Activated CD4-positive, alpha-beta T cell treated with anti-CD3 and anti-CD28 coated beads for 48 hours (primary cell): ENCODE data around the gene CCDC57.

Experiments
- DNase-seq: peaks from one replicate; pipeline ENCODE4 v3.0.0-alpha.2; 2020

The CCDC57 gene

DNA sequence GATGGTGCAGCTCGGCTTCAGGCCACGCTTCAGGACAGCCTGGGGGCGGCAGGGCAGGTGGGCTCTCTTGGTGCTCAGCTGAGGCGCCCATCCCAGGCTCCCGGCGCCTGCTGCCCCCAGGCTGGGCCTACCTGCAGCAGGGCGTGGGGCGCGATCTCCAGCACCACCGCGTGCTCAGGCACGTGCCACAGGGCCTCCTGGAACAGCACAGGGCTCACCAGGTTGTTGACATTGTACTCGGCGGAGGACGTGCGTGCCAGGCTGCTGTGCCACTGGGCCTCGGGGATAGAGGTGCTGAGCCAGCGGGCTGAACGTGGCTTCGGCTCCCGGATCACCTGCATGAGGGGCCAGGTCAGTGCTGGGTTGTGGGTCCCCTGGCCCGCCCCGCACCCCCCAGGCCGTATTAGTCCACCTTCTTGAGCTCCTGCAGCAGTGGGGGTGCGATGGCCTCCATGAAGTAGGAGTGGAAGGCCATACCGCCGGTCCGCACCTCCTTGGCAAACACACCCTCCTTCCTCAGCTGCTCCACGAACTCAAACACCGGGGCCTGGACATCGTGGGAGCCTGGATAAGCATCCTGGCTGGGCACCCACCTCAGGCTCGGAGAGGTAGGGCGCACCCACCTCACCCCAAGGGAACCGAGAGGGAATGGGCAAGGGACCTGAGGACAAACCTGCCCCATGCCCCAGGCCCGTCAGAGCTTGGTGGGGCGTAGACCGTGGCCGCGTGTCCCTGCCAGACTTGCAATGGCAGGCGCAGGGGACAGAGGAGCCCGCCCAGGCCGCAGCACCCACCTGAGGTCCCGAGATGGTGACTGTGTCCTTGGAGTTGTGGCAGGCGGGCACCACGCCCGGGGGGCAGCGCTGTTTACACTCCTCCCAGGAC lies 123.6 kb downstream of the CCDC57 start:
- DNase-seq, result no peak

GRCh38 chr17:82087961-82088837 lies 124.4 kb downstream of the CCDC57 start:
- no peak for DNase-seq

- no peak for DNase-seq
Observed at GRCh38 chr17:82086941-82087906, 125.4 kb downstream of the CCDC57 start.

GRCh38 chr17:82085931-82086764 lies 126.5 kb downstream of the CCDC57 start:
- no peak for DNase-seq

DNA sequence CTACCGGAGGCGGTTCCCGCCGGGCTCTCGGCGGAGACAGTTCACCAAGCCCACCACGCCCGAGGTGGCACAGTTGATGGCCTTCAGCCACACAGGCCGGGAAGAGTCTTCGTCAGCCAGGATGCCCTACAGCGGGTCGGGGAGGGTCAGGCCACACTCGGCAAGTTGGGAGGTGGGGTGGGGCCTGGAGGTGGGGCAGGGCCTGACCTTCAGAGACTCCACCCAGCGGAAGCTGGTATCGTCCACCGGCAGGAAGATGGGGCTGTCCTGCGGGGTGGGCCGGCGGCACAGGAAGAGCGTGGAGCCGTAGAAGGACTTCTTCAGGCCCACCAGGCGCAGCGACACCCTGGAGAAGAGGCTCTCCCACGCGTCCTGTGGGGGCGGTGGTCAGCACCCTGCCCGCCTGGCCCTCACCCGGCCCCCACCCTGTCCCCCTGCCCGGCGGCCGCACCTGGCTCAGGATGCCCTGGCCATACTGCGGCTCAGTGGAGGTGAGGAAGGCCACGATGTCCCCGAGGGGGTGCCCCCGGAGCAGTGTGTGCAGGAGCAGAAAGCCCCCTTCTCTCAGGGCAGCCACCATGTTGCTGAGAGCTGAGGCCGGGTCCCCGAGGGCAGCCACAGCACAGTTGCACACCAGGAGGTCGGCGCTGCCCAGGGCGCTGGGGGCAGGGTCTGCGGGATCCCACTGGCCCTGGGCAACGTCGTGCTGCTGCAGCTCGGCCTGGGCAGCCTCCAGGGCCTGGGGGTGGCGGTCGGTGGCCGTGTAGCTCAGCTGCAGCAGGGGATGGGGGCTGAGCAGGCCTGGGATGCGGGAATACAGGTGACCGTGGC lies 127.4 kb downstream of the CCDC57 start:
- no peak for DNase-seq

DNA sequence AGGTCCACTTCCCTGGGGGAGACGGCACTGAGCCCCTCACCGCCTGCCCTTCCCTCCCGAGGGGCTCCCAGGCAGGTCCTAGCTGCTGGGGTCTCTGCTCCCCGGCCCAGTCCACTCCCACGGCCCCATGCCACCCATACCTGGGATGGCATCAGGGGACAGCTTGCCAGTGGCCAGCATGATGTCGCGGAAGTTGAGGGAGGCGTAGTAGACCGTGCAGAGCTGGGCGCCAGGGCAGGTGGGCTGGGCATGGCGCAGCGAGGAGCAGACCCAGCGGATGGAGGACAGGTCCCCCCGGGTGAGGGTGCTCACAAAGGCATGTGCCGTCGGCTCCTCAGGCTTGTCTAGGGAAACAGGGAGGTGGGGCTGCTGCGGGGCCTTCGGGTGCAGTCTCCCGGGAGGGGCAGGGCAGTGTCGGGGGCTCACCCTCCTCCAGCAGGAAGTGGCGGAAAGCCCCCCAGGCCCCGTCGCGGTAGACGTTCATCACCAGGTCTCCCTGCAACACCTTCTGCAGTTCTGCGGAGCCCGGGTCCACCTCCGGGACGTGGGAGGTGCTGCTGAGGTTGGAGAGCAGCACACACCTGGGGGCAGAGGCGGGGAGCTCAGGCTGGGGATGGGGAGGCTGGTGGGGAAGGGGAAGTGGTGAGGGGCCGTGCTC lies 128.1 kb downstream of the CCDC57 start:
- no peak for DNase-seq

DNA sequence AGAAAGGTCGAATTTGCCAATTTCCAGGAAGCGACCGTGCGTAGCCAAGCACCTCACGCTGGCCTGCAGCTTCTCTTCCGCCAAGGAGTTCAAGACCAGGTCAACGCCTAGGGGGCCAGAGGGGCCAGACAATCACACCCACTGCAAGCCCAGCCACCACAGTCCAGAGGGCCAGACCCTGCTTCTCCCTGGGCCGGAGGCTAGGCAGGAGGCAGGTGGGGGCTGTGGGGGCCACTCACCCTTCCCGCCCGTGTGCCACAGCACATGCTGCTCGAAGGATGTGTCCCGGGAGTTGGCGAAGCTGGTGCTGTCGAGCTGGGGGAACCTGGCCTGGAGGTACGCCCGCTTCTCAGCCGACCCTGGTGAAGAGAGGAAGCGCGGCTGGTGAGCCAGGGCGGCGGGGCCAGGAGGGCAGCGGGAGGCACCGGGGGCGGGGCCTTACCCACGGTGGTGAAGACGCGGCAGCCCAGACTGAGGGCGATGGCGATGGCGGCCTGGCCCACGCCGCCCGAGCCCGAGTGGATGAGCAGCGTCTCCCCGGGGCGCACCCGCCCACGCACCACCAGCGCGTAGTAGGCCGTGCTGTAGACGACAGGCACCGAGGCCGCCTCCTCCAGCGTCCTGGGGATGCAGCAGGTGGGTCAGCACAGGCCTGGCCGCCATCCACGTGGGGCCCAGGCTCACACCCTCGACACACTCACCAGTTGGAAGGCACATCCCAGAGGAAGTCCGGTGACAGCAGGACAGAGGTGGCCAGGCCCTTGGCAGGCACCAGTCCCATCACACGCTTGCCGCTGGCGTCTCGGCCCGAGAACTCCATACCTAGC lies 128.9 kb downstream of the CCDC57 start:
- no peak for DNase-seq

DNA sequence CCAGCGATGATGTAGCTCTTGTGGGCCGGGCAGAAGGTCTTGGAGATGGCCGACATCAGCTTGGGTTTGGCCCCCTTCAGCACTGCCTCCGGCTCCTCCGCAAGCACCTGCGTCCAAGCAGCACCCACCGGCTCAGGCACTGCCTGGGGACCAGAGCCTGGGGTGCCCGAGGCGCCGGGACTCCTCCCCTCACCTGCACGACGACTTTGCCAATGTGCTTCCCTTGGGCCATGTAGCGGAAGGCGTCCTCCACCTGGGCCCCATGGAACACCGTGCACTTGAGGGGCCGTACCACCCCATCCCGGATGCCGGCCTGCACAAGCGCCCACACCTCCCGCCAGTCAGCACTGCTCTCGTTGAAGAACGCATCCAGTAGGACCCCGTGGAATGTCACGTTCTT lies 129.6 kb downstream of the CCDC57 start:
- no peak for DNase-seq

- no peak for DNase-seq
Observed at GRCh38 chr17:82082456-82082855, 130.2 kb downstream of the CCDC57 start.

DNA sequence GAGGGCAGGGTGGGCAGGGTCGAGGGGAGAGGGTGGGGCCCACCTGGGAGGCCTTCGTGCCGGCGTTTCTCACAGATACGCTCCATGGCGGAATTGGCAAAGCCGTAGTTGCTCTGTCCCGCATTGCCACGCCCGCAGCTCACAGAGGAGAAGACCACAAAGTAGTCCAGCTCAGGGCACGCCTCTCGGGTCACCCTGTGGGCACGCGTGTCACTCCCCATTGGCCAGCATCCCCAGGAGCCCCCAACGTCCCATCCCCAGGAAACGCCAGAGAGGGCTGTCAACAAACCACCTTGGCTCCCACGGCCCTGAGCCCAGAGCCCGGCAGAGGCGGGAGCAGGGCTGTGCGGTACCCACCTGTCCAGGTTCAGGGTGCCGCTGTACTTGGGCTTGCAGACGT lies 130.7 kb downstream of the CCDC57 start:
- DNase-seq, result no peak

- DNase-seq, result no peak
Observed at GRCh38 chr17:82081546-82081945, 131.1 kb downstream of the CCDC57 start.

DNA sequence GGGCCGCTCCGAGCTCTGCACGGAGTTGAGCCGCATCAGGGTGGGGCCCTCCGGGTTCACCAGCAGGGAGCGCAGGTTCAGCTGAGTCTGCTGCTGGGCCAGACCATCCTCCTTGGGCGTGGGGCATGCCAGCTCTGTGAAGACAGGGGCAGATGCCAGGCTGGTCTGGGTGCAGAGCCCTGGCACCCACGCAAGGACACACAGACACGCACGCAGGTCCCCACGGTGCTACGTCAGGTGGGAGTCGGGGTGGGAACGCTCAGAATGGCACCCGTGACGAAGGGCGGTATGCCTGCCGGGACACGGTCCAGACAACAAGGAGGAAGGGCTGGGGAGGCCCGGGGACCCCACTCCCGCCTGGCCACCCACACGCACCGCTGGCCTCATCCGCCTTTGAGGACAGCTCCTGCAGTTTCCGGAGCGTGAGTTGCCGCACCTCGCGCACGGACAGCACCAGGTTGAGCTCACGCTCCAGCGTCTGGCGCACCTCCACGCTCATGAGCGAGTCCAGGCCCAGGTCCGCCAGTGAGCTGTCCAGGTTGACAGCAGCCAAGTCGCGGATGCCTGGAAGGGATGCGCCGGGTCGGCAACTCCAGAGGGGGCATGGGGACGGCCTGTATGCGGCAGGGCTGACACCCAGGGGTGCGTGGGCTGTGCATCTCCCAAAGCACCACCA lies 131.7 kb downstream of the CCDC57 start:
- no peak for DNase-seq

- DNase-seq, result no peak
Observed at GRCh38 chr17:82080048-82080788, 132.4 kb downstream of the CCDC57 start.

DNA sequence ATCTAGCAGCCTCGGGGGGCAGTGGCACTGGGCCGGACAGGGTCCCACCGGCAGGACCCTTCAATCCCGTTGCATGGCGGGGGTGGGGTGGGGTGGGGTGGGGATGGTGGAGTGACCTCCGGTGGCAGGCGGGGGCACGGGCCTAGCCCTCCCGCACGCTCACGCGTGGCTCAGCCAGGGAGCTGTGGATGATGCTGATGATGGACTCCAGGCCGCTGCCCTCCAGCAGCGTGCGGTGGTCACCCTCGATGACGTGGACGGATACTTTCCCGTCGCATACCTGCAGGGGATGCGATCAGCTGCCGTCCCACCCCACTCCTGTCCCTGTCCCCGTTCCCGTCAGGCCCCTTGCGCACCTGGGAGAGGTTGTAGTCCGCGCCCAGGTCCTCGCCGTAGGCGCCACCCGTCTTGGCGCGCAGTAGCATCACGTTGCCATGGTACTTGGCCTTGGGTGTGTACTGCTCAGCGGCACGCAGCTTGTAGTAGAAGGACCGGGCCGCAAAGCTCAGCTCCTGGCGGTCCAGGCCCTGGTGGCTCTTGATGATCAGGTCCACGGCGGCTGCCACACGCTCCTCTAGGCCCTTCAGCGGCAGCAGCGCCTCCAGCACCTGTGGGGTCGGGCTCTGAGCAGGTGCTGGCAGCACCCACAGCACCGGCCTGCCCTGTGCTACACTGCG lies 133.5 kb downstream of the CCDC57 start:
- no peak for DNase-seq

- no peak for DNase-seq
Observed at GRCh38 chr17:82078433-82078832, 134.2 kb downstream of the CCDC57 start.

- no peak for DNase-seq
Observed at GRCh38 chr17:82077617-82078358, 134.9 kb downstream of the CCDC57 start.
